Fibroblast of skin of abdomen (primary cell): ENCODE results near the gene DUOXA1.
"Not testable (repeated sequence)": the region's sequence is repeated elsewhere in the genome, so short reads cannot be mapped to it uniquely, and the experiment has no call there.

Experiments used
- DNase-seq: peaks from one replicate; pipeline ENCODE4 v3.0.0-alpha.2; 2013

The DUOXA1 gene

DNA sequence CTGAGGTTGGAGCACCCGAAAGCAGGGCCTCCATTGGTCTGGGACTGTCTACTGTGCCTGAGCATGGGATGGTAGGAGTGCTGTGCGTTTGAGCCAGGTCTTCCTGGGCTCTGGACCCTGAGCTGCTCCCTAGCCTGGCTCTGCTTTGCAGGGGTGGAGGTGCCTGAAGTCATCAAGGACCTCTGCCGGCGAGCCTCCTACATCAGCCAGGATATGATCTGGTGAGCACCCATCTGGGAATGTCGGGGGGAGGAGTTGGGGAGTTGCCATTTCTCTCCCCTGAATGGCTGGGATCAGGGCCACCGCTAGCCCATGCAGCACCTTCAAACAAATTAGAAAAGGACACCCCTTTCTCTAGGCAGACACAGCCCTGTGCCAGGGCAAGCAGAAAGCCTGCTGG lies 20.8 kb upstream of the DUOXA1 start:
- DNase-seq = peak; percentile 15

DNA sequence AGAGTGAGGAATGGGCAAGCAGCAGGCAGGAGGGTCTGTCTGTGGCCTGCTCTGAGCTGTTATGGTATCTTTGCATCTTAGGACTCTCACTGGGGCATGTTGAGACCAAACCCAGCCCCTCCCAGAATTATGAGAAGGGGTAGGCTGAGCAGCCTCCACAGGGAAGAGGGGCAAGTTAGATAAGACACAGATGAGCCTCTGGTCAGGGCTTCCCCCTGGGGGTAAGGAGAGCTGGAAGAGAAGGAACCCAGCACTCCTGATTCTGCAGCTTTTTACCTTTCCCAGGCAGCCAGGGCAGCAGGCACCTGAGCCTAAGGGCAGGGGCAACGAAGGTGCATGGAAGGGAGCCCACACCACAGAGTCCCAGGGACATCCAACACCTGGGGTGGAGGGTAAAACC lies 19.4 kb upstream of the DUOXA1 start:
- no peak for DNase-seq

DNA sequence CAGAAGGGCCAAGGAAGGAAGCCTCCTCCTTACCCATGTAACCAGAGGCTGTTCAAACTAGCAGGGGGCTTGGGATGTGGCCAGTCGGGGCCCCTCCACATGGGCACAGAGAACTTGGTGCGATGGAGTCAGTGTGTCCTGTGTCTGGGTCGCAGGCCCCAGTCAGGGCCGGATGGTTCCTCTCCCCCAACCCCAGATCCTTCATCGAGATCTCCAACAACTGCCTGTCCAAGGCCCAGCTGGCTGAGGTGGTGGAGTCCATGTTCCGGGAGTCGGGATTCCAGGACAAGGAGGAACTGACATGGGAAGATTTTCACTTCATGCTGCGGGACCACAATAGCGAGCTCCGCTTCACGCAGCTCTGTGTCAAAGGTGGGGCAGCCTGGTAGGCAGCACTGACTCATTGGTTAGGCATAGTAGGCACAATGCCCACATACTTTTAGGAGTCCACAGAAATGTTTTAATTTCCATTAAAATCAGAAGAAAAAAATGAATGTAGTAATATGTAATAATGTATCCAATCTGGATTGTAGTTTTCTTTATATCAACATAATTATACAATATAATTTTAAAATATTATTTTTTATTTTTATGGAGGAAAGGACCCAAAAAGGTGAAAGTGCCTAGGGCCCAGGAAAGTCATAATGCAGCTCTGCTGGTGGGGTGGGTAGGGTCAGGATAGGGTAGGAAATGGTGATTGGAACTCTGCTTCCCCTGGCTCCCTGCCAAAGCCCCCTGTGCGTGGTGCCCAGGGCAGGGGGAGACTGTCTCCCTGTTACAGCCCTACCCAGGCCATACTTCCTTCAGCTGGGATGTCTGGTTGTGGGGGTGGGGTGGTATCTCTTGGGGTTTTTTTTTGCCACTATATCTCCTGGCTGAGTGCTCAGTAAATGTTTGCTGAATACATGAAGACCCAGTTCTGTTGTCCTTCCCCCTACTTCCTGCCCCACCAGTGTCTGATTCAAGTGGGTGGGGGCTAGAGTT lies 18.7 kb upstream of the DUOXA1 start:
- no peak for DNase-seq

DNA sequence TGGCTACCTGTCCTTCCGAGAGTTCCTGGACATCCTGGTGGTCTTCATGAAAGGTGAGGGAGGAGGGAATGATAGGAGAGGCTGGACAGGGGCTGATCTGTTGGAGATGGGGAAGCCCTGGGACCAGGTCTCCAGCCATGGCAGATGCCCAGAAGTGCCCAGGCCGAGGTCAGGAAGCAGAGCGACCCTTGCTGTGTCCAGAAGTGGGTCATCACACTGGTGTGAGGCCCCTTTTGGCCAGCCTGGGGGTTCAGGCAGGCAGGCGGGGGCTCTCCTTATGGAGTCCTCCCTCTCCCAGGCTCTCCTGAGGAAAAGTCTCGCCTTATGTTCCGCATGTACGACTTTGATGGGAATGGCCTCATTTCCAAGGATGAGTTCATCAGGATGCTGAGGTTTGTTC lies 17.9 kb upstream of the DUOXA1 start:
- no peak for DNase-seq

DNA sequence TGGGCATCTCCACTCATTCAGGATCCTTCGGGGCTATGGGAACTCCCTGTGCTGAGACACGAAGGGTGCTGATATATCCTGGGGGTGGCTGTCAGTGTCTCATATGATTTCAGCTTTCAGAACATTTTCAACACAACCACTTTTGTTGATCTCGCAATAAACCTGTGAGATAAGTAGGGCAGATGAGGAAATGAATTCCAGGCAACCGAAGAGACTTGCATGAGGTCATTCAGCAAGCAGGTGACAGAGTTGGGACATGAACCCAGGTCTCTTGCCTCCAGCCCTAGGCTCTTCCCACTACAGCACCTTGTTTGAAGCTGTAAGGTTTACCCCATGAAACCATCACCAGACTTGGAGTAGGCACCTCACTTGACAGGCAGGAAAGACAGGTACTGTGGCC lies 16.7 kb upstream of the DUOXA1 start:
- no peak for DNase-seq

DNA sequence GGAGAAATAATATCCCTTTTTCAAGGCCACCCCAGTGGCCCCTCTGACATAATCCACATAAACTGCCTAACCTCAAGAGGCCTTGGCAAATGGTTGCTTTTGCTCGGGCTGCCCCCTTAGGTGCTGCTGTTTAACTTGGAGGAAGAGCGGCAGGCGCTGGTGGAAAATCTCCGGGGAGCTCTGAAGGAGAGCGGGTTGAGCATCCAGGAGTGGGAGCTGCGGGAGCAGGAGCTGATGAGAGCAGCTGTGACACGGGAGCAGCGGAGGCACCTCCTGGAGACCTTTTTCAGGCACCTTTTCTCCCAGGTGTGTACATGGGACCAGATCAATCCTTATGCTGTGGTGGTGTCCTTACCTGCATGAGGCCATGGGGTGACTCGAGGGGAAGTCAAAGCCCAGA lies 15.1 kb upstream of the DUOXA1 start:
- no peak for DNase-seq

DNA sequence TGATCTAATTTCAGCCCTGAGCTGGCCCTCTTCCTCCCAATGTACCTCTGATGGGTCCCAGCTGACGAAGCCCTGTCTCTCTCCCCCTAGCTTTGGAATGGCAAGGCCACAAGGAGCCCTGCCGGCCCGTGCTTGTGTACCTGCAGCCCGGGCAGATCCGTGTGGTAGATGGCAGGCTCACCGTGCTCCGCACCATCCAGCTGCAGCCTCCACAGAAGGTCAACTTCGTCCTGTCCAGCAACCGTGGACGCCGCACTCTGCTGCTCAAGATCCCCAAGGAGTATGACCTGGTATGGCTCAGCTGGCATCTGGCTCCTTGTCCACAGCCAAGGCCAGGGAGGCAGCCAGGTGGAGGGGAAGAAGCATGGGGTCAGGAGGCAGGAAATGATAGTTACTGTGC lies 14.3 kb upstream of the DUOXA1 start:
- no peak for DNase-seq

DNA sequence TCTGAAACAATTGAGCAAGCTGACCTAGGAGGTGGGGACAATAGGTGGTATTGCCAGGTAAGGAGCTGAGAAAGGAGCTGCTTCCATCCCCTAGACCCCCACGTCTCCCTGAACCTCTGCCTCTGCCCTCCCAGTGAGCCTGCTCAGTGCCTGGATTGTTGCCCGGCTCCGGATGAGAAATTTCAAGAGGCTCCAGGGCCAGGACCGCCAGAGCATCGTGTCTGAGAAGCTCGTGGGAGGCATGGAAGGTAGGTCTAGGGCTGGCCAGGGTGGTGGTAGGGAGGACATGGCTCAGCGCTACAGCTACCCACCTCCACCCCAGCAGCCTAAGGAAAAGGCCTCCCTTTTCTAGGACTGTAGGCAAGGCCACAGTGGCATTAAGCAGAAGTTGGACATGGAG lies 13.4 kb upstream of the DUOXA1 start:
- no peak for DNase-seq

DNA sequence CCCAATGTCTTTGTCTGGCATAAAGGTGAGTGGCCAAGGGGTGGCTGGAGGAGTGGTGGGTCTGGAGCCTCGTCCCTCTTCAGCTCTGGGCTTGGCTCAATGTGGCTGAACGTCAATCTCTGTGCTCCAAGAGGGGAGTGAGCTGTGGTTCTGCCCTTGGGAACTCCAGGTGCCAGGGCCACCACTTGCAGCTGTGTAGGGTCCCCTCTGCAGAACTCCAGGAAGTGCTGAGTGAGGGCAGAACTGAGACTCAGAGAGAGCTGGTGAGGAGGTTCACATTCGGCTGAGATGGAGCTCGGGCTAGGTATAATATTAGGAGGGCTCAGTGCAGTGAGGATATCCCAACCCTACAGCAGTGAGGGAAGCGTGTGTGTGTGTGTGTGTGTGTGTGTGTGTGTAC lies 11.7 kb upstream of the DUOXA1 start:
- no peak for DNase-seq

DNA sequence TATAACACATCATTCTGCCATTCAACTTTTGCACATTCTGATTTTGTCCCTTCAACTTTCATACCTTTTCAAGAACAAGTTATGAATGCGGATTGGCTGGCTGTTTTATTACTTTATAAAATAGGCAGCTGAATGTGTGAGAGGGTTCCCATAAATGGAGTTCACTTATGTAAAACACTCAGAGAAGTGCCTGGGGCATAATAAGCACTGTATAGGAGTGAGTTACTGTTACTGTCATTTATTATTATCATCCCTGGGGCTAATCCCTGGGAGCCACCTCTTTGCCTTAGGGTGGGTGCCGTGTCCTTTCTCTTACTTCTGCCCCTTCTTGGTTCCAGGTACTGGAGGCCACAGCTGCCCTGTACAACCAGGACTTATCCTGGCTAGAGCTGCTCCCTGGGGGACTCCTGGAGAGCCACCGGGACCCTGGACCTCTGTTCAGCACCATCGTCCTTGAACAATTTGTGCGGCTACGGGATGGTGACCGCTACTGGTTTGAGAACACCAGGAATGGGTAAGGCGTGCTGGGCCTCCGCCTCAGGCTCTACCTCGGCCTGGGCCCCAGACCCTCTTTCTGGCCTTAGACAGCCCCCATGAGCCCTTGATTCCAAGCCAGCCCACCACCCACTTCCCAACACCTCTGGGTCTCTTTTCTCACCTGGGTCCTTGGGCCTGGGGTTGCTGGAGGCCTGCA lies 11.0 kb upstream of the DUOXA1 start:
- no peak for DNase-seq

DNA sequence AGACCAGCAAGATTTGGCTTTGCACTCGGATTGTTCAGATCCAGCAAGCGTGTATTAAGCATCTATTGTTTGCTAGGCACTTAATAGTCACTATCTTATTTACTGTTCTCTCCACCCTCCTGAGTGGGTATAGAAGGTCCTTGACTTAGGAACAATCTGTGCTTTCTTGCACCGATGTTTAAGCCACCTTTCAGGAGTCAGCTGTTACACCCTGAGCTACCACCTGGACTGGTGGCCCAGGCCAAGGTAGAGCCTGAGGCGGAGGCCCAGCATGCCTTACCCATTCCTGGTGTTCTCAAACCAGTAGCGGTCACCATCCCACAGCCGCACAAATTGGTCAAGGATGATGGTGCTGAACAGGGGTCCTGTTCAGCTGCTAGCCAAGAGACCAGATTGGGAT lies 10.1 kb upstream of the DUOXA1 start:
- no peak for DNase-seq

DNA sequence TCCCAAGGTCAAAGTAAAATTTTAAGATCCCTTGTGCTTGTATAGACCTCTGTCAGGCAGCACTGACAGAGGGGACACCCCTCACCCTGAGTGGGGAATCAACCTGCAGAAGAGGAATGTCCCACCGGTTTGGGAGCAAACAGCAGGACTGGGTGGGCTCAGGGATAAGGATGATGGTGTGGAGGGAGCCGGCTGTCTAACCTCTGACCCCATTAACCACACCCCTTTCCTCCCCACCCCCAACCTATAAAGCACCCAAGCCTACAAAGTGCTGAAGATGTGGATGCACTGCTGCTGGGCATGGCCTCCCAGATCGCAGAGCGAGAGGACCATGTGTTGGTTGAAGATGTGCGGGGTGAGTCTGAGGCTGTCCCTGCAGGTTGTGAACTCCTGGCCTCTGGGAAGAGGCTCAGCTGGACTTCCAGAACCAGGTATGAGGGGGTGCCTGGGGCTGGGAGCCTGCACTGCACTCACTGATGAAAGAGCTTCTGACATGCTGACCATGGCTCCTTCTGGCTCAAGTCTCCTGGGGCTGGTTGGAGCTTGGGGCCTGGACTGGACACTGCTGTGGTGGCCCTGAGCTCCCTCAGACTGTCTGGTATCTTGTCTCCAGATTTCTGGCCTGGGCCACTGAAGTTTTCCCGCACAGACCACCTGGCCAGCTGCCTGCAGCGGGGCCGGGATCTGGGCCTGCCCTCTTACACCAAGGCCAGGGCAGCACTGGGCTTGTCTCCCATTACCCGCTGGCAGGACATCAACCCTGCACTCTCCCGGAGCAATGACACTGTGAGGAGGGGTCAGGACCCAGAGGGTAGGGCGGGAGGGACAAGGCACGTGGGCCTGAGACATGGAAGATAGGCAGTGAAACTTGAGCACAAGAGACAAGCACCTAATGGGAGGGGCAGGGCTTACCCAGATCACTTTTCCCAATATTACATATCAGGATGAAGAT lies 9.4 kb upstream of the DUOXA1 start:
- no peak for DNase-seq

DNA sequence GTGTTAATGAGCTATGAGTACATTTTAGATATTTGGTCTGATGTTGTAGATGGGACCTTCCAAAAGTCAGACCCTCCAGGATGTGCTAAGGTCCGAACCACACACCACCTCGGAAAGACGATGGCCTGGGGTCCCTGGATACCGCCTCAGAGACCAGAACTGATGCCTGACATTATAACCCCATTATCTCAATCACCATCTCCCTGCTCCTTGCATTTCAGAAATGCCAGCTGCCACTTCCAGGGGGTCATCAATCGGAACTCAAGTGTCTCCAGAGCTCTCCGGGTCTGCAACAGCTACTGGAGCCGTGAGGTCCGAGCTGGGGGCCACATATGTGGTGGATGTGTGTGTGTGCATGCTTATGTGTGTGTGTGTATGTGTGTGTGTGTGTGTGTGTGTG lies 8.0 kb upstream of the DUOXA1 start:
- DNase-seq = no peak

DNA sequence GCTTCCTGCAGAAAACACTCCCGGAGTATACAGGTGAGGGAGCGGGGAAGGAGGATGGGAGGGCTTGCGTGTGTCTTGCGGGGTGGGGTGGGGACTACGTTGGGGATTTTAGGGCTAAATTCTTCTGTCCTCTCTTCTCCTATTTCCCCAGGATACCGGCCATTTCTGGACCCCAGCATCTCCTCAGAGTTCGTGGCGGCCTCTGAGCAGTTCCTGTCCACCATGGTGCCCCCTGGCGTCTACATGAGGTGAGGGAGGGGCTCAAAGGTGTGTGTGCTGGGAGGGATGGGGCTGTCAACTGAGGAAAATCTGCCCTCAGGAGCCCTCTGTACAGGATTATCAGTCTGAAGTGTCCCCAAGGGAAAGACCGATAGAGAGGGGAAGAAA lies 6.7 kb upstream of the DUOXA1 start:
- no peak for DNase-seq

DNA sequence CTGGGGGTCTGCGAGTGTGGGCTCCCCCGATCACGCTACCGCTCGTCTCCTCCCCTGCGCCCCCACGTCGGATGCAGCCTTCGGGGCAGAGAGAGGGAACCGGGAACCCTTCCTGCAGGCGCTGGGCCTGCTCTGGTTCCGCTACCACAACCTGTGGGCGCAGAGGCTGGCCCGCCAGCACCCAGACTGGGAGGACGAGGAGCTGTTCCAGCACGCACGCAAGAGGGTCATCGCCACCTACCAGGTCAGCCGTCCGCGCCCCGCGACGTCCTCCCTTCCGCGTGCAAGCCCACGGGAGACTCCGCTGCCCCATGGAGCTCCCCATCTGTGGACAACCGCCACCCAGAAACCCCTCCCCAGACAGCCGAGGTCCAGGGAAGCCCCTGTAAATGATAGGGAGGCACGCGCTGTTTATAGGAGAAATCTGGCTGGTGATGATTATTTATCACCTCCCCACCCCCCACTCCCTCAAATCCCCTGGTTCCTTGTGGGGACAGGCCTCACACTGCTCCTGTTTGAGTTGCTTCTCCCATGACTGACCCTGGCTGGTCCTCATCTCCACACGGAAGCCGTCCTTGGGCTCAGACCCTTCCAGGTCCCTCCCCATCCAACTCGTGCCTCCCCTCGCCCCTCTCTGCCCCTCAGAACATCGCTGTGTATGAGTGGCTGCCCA lies 6.2 kb upstream of the DUOXA1 start:
- not testable (repeated sequence) for DNase-seq

DNA sequence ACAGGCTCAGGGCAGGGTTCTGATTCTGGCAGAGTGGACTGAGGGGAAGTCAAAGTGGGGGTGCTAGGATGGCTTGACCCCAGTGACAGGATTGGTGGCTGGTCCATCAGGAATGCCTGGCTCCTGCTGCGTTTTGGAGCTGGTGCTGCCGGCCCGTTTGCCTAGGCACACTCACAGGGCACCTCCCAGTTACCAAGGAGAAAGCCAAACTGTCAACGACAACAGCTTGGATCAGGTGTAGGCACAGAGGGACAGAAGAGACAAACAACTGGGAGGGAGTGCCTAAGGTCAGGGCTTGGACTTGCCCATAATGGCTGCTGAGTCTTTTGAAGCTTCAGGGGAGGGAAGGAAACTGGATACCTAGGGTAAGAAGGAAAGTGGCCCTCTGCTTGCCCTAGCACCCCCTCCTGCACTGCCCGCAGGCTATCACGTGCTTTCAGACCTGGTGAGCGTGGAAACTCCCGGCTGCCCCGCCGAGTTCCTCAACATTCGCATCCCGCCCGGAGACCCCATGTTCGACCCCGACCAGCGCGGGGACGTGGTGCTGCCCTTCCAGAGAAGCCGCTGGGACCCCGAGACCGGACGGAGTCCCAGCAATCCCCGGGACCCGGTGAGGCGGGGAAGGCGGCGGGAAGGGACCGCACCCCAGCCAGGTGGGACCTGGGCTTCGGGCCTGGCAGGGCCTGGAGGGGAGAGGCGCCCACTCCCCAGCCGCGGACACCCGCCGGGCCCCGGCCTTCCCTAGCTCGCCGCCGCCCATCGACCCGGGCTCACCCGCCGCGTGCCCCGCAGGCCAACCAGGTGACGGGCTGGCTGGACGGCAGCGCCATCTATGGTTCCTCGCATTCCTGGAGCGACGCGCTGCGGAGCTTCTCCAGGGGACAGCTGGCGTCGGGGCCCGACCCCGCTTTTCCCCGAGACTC lies 5.3 kb upstream of the DUOXA1 start:
- no peak for DNase-seq

DNA sequence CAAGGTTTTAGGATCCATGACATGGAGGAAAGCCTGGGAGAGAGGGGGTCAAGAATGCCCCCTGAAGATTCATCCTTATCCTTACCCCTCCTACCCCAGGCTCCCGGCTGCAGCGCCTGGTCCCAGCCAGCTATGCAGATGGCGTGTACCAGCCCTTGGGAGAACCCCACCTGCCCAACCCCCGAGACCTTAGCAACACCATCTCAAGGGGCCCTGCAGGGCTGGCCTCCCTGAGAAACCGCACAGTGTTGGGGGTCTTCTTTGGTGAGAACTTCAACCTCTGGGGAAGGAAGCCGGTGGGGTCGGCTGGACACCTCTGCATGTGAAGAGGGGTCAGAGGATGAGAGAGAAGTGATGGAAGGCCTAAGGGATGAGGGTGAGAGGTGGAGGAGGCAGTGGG lies 4.4 kb upstream of the DUOXA1 start:
- DNase-seq = no peak

DNA sequence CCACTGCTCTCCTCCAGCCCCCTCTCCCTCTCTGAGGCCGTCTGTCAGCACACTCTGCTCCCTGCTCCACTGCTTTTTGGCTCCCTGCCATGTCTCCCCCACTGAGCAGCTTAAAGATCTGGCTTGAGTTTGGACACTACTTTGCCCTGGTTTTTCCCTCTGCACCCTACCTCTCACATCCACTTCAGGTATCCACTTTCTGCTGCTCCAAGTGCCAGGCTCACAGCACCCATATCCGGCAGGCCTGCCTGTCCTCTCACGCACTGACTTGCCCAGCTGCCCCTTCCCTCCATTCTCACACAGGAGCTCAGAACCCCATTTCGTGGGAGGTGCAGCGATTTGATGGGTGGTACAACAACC lies 3.9 kb upstream of the DUOXA1 start:
- DNase-seq = no peak

DNA sequence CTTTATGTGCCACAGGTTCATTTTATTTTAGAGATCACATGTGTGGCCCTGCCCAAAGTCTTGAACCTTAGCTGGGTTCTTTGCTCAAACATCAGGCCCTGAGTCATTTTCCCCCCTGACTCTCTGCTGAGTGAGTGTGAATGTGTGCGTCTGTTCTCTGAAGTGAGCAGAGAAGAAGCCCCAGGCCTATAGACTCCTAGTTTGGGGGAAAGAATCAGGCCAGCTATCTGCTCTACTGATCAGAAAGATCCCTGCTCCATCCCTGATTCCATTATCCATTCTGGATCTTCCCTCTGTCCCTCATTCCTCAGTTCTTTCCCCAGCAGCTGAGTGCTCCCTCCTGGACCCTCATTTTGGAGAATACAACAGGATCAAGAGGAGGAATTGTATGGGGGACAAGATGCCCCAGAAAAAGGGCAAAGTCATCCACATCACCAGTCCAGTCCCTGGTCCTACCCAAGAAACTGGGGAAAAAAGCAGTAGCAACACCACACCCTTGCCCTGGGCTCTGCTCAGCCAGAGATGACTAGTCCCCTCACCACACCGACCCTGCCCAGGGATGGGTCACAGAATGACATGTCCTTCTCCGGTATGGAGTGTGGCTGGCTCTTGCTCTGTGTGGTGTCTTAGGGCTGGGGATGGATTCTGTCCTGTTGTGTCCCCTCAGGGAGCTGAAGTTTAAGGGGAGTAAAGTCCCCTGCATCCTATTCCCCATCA lies 3.3 kb upstream of the DUOXA1 start:
- DNase-seq = no peak

DNA sequence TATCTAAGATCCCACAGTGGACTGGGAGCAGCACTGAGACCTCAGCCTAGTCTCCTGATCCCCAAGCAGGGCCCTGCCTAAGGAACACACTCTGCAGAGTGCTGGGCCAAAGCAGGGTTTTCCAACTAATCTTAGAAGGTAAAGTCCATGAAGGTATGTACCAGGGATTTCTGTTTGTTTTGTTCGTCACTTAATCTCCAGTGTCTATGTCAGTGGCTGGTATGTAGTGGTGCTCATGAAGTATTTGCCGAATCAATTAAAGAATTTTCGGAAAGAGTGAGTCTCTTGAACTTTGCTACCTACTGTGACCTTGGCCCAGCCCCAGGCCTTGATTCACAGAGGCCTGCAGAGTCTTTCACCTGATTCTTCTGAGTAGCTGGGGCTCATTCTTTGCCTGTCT lies 1.8 kb upstream of the DUOXA1 start:
- DNase-seq = no peak
